DND-41 (cell line): ENCODE results near the gene TMEM92.

Source experiments
- ATAC-seq: fragments of 200-7000 bp; cut with Tn5 transposase; 3 replicates; pipeline ENCODE4 v1.9.1; 2021; ENCODE audit warnings: low read depth; ENCODE audit not compliant: insufficient read depth
- DNase-seq: peaks from one replicate; pipeline ENCODE4 v3.0.0-alpha.2; 2020
- H2AFZ ChIP-seq: 2 replicates; pipeline ENCODE4 v1.6.0; 2012; ENCODE audit warnings: low read depth, low read length
- H3K27ac ChIP-seq: 2 replicates; pipeline ENCODE4 v1.5.1; 2012; ENCODE audit warnings: low read length, inconsistent platforms
- H3K27me3 ChIP-seq: fragments of 200-600 bp; sonication (generic); 2 replicates; pipeline ENCODE4 v1.6.0; 2012; ENCODE audit warnings: low read length, mild to moderate bottlenecking, inconsistent platforms; ENCODE audit not compliant: insufficient read depth, poor library complexity
- H3K36me3 ChIP-seq: 2 replicates; pipeline ENCODE4 v1.5.1; 2012; ENCODE audit warnings: low read length, inconsistent platforms; ENCODE audit not compliant: insufficient read depth
- H3K4me1 ChIP-seq: 2 replicates; pipeline ENCODE4 v1.5.1; 2012; ENCODE audit warnings: mild to moderate bottlenecking, low read length; ENCODE audit not compliant: insufficient read depth
- H3K4me2 ChIP-seq: 2 replicates; pipeline ENCODE4 v1.6.0; 2012; ENCODE audit warnings: mild to moderate bottlenecking, moderate library complexity, low read length, inconsistent platforms; ENCODE audit not compliant: insufficient read depth
- H3K4me3 ChIP-seq, 2 experiments: fragments of 200-600 bp in 1 of 2; shearing (Covaris generic) in 1 of 2; 2 replicates each; pipeline ENCODE4 v1.5.1; 2012 to 2016; ENCODE audit warnings: inconsistent platforms in 2 of 2, low read length in 2 of 2, mild to moderate bottlenecking in 2 of 2, low read depth in 1 of 2, moderate library complexity in 1 of 2
- H3K79me2 ChIP-seq: 2 replicates; pipeline ENCODE4 v1.6.0; 2012; ENCODE audit warnings: low read length, inconsistent platforms; ENCODE audit not compliant: insufficient read depth
- H3K9ac ChIP-seq: 2 replicates; pipeline ENCODE4 v1.6.0; 2012; ENCODE audit warnings: low read depth, mild to moderate bottlenecking, inconsistent platforms, low read length, moderate library complexity
- H3K9me3 ChIP-seq: 2 replicates; pipeline ENCODE4 v1.5.1; 2012; ENCODE audit warnings: low read length, moderate library complexity, mild to moderate bottlenecking, inconsistent platforms; ENCODE audit not compliant: insufficient read depth, severe bottlenecking
- H4K20me1 ChIP-seq: 2 replicates; pipeline ENCODE4 v1.6.0; 2012; ENCODE audit warnings: low read length; ENCODE audit not compliant: insufficient read depth
- EZH2 ChIP-seq: IDR thresholded peaks from 3 replicates; pipeline ENCODE4 v1.6.1; 2012; ENCODE audit warnings: borderline replicate concordance, low read depth, mild to moderate bottlenecking, moderate library complexity, low read length, inconsistent platforms; ENCODE audit not compliant: severe bottlenecking
- TF ChIP-seq, protein P1 (sequence below): IDR thresholded peaks from 2 replicates; pipeline ENCODE4 v1.5.1; 2012; ENCODE audit warnings: borderline replicate concordance, low read length, moderate library complexity, mild to moderate bottlenecking; ENCODE audit not compliant: poor library complexity, severe bottlenecking; ENCODE audit errors: extremely low read depth

The TMEM92 gene

DNA sequence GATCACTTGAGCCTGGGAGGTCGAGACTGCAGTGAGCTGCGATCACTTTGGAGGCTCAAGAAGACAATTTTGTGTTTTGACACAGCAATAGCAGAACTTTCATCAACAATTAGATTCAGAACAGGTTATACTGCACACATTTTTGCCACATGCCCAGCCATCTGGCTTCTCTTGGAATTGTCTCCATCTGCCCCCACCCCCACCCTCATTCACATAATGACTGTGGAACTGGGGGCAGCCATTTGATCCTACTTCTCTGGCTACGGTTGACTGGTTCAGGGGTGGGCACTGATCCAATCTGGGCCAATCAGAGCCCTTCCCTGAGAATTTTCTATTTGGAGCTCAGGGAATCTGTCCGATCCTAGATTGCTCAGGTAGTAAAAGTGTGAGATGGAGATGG is 14.0 kb downstream of the TMEM92 start:
- Histone ChIP-seq H4K20me1 (no peaks in the 10 kb centered on the region), H3K79me2 (no peaks in the 10 kb centered on the region), H3K4me1 (no peaks in the 10 kb centered on the region), H3K4me2 (no peak overlapping the region), H3K27me3 (peaks cover 9% of the 10 kb centered on the region), H2AFZ (no peak overlapping the region), H3K36me3 (no peaks in the 10 kb centered on the region), H3K9ac (no peak overlapping the region), H3K27ac (no peak overlapping the region), H3K4me3 (no peak overlapping the region), H3K9me3 (no peaks in the 10 kb centered on the region)
- no peak for DNase-seq
- no peak for ATAC-seq
- TF ChIP-seq EZH2 = no peak
- TF ChIP-seq, protein P1, sequence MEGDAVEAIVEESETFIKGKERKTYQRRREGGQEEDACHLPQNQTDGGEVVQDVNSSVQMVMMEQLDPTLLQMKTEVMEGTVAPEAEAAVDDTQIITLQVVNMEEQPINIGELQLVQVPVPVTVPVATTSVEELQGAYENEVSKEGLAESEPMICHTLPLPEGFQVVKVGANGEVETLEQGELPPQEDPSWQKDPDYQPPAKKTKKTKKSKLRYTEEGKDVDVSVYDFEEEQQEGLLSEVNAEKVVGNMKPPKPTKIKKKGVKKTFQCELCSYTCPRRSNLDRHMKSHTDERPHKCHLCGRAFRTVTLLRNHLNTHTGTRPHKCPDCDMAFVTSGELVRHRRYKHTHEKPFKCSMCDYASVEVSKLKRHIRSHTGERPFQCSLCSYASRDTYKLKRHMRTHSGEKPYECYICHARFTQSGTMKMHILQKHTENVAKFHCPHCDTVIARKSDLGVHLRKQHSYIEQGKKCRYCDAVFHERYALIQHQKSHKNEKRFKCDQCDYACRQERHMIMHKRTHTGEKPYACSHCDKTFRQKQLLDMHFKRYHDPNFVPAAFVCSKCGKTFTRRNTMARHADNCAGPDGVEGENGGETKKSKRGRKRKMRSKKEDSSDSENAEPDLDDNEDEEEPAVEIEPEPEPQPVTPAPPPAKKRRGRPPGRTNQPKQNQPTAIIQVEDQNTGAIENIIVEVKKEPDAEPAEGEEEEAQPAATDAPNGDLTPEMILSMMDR = no peak

DNA sequence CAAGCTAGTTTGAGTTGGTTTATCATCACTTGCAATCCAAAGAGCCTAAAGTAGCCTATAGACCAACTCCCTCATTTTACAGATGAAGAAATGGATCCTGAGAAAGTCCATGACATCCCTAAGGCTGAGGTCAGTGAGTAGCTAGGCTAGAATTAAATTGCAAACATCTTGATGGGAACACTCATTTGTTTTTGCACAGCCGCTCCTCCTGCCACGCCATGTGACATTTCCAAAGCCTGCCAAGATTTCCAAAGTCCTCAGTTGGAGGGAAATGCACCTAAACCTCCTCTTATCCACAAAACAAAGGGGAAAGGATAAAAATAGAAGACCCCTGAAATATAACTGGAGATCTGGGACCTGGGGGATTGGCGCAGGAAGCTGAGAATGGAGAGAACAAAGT is 15.0 kb downstream of the TMEM92 start:
- Histone ChIP-seq H2AFZ (no peak overlapping the region), H3K27ac (no peak overlapping the region), H3K27me3 (peaks cover 16% of the 10 kb centered on the region), H3K79me2 (no peaks in the 10 kb centered on the region), H3K9ac (no peak overlapping the region), H3K36me3 (no peaks in the 10 kb centered on the region), H3K4me3 (no peak overlapping the region), H3K9me3 (no peaks in the 10 kb centered on the region), H3K4me2 (no peak overlapping the region), H4K20me1 (no peaks in the 10 kb centered on the region), H3K4me1 (no peaks in the 10 kb centered on the region)
- no peak for ATAC-seq
- TF ChIP-seq EZH2 = no peak
- TF ChIP-seq, protein P1 = no peak
- DNase-seq = no peak

DNA sequence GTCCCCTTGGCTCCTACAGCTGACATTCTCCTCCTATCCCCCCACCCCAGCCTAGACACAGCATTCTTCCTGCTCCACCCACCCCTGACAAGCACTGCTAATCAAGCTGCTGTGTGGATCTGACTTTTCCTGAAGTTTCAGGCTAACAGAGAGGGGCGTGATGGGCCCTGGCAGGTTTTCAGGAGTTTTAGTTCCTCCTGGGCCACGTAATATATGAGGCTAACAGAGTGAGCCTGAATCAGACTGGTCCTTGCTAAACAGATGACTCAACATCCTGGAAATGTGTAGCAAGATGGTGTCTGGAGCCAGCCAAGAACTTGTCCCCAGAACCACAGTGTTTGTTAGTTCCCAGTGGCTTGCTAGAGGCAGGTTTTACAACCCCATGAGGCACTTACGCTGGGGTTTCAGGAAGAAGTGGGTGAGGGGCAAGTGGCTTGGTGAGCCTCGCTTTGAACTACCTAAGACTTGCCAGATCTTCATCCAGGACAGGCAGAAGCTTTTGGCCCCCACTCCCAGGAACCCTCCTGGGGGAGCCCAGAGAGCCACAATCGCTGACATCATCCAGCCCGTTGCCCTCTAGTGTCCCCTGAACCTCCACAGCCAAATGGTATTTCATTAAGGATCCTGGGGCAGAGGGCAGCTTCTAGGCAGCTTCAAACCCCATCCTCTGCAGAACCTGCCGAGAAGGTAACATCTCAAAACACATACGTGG is 15.9 kb downstream of the TMEM92 start:
- no peak overlapping the region for H3K4me3 ChIP-seq
- H3K27me3 ChIP-seq = peaks cover 21% of the 10 kb centered on the region
- H3K4me1 ChIP-seq = no peaks in the 10 kb centered on the region
- TF ChIP-seq EZH2 = no peak
- TF ChIP-seq, protein P1 = no peak
- H3K79me2 ChIP-seq = no peaks in the 10 kb centered on the region
- no peaks in the 10 kb centered on the region for H3K9me3 ChIP-seq
- no peaks in the 10 kb centered on the region for H3K36me3 ChIP-seq
- H2AFZ ChIP-seq = no peak overlapping the region
- no peaks in the 10 kb centered on the region for H4K20me1 ChIP-seq
- no peak for DNase-seq
- H3K4me2 ChIP-seq = no peak overlapping the region
- 0 out of 3 replicates have a peak, but pooled peaks have one; percentile 22 for ATAC-seq
- no peak overlapping the region for H3K27ac ChIP-seq
- H3K9ac ChIP-seq = no peak overlapping the region

DNA sequence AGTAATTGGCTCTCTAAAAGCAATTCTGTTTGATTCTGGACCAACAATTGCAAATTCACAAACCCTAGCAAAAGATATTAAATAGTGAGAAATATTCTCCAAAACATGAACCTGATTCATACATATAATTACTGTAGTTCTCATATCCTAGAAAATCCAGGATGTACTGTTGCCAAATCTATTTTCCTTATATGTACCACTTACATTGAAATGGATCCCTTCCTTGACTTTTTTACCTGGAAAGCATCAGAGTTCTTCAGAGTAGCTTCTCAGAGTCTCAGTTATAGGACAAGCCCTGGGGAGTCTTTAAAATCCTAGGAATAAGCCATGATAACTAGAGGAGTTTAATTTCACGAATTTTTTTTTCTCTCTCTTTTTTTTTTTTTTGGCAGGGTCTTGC is 16.7 kb downstream of the TMEM92 start:
- H3K9ac ChIP-seq = no peak overlapping the region
- no peaks in the 10 kb centered on the region for H3K9me3 ChIP-seq

More for the DNA sequence above, 16.7 kb downstream of the TMEM92 start:
- H3K36me3 ChIP-seq = no peaks in the 10 kb centered on the region
- H3K4me1 ChIP-seq = no peaks in the 10 kb centered on the region
- peaks cover 21% of the 10 kb centered on the region for H3K27me3 ChIP-seq
- H3K4me3 ChIP-seq = no peak overlapping the region
- TF ChIP-seq, protein P1 = no peak
- TF ChIP-seq EZH2 = no peak
- ATAC-seq (no peak), DNase-seq (no peak)
- no peak overlapping the region for H3K4me2 ChIP-seq
- no peak overlapping the region for H3K27ac ChIP-seq
- H3K79me2 ChIP-seq = no peaks in the 10 kb centered on the region
- H2AFZ ChIP-seq = no peak overlapping the region
- H4K20me1 ChIP-seq = no peaks in the 10 kb centered on the region
